ENCODE data around the gene PPARA. TPM values are rescaled to one million over a fixed set of nuclear protein-coding genes. Genes with fewer than 3 reads are reported as not detected.
"Not testable (repeated sequence)": the region's sequence is repeated elsewhere in the genome, so short reads cannot be mapped to it uniquely, and the experiment has no call there.

Gene PPARA
- total RNA-seq, 1 experiment from 2014 or later = 1.7 TPM

GRCh38 chr22:46124383-46125144 is 25.8 kb upstream of the PPARA start:
- in situ Hi-C loops (cut with HindIII; ENCODE audit: low sequenced_read_pairs) = loop anchor here (10.0 kb wide), 1 partner anchor 120 kb away; no protein-coding TSS in a partner anchor
- no peak for DNase-seq (ENCODE audit: low spot score)

DNA sequence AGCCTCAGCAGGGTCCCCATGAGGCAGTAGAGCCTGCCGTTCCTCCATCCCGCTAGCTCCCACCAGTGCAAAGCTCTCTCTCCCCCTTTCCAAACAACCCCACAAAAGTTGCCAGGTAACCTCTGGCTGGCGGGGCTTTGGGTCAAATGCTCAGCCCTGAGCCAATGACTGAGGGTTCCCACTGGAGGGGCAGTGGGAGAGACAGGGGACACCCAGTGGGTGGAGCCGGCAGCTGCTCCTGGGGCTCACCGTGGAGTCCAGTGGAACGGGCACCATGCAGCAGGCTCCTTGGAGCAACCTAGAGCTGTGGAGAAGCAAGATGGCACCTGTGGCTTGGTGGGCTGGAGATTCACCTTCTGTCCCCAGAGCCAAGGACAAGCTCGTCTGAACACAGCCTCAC is 25.0 kb upstream of the PPARA start:
- in situ Hi-C loops (cut with HindIII; ENCODE audit: low sequenced_read_pairs) = loop anchor here (10.0 kb wide), 1 partner anchor 121 kb away; no protein-coding TSS in a partner anchor

DNA sequence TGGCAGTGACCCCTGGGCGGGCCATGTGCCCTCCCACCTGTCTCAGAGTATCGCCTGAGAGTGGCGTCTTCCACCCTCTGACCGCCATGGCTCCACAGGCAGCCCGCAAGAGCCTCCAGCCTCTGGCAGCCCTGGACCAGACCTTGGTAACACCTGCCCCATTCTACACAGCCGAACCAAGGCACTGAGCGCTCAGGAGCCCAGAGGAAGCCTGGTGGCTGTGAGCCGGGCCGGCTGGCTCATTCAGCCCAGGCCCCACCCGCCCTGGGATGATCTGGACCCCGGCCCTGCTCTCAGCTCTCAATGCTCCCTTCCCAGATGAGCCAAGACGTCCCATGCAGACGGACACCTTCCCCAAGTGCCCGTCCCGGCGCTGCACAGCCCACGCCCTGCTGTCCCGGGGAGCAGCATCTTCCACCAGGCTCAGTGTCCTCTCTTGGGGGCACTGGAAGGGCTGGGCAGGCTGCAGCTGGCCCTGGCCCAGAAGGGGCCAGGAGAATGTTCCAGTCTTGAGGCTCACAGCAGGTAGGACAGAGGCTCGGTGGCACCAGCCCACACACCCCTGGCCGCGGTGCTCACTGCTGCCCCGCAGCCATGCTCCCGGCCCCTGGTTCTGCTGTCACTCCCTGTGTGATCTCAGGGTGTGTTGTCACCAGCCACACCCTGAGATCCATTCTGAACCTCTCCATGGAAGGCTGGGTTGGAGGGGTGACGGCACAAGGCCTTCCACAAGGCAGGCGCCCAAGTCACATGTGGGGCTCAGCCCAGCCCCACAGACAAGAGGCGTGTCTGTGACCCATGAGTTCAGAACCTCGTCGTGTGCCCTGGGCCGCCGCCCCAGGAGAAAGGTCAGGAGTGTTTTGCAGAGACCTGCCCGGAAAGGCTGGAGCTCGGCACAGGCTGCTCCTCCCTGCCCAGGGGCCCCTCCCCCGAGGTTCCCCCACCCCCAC is 24.2 kb upstream of the PPARA start:
- in situ Hi-C loops (cut with HindIII; ENCODE audit: low sequenced_read_pairs) = loop anchor here (10.0 kb wide), 1 partner anchor 121 kb away; no protein-coding TSS in a partner anchor
- no peak for DNase-seq (ENCODE audit: low spot score)

More for the DNA sequence above, 25.0 kb upstream of the PPARA start:
- DNase-seq (ENCODE audit: low spot score) = no peak

DNA sequence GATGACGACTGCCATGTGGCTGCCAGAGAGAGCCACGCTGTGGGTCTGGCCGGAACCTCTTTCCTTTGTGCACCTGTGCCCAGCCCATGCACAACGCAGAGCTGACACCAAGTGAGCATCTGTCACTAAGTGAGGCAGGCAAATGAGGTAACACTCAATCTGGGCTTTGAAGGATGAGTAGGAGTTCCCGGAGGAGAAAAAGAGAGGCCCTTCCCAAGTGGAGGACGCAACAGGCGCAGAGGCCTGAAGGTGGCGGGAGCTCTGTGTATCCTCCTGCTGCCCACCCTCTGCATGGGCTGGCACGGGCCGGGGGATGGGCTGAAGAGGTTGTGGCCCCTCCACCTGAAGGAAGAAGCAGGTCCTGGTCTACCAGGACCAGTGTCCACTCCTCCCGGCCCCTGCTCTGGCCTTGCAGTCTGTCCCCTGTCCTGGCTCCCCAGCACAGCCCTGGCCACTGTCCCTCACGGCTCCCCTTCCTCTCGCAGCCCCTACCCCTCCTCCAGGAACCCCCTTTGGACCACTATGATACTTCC is 23.4 kb upstream of the PPARA start:
- in situ Hi-C loops (cut with HindIII; ENCODE audit: low sequenced_read_pairs) = loop anchor here (10.0 kb wide), 1 partner anchor 122 kb away; no protein-coding TSS in a partner anchor
- DNase-seq (ENCODE audit: low spot score) = no peak

GRCh38 chr22:46127556-46127955 is 22.8 kb upstream of the PPARA start:
- in situ Hi-C loops (cut with HindIII; ENCODE audit: low sequenced_read_pairs) = loop anchor here (10.0 kb wide), 1 partner anchor 123 kb away; no protein-coding TSS in a partner anchor
- no peak for DNase-seq (ENCODE audit: low spot score)

- in situ Hi-C loops (cut with HindIII; ENCODE audit: low sequenced_read_pairs) = loop anchor here (10.0 kb wide), 1 partner anchor 124 kb away; no protein-coding TSS in a partner anchor
- no peak for DNase-seq (ENCODE audit: low spot score)
Observed at GRCh38 chr22:46128606-46129005, 21.7 kb upstream of the PPARA start.

GRCh38 chr22:46129390-46130041 is 20.8 kb upstream of the PPARA start:
- in situ Hi-C loops (cut with HindIII; ENCODE audit: low sequenced_read_pairs) = loop anchor here (10.0 kb wide), 1 partner anchor 125 kb away; no protein-coding TSS in a partner anchor
- DNase-seq (ENCODE audit: low spot score) = no peak

GRCh38 chr22:46131151-46131587 is 19.2 kb upstream of the PPARA start:
- in situ Hi-C loops (cut with HindIII; ENCODE audit: low sequenced_read_pairs) = no loop called here
- DNase-seq (ENCODE audit: low spot score) = no peak

GRCh38 chr22:46132193-46132829 is 18.0 kb upstream of the PPARA start:
- in situ Hi-C loops (cut with HindIII; ENCODE audit: low sequenced_read_pairs); DNase-seq (ENCODE audit: low spot score): not testable (repeated sequence)

DNA sequence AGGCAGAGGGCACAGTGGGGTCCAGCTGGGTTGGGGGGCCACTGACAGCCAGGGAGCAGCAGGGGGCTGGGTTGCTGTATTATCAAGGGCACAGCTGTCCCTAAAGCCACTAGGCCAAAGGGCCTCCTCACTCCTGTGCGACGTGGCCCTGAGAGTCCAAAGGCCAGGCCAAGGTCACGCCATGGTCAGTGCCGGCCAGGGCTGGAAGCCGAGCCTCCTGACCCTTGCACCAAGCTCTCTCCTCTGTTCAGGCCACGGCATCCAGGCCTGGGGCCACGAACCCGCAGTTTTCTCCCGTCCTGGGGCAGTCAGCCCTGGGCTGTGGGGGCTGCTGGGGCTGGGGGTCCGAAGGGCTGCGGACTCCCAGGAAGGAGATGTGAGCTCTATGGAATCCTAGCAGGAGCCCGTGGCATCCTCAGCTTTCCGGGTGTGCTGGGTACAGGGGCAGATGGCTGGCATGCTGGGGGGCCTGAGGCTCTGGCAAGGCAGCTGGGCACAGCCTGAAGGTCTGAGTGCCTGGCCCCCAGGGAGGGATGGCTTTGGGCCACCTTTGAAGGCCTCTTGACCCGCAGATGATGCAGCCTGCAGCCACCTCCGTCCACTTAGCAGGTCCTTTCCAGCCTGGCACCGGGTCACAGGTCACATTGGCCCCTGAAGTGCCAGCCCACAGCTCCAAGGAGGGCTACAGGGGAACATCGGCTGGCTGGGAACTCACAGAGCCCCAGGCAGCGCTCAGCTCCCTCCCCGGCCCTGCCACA is 17.3 kb upstream of the PPARA start:
- DNase-seq (ENCODE audit: low spot score) = no peak
- in situ Hi-C loops (cut with HindIII; ENCODE audit: low sequenced_read_pairs) = no loop called here

GRCh38 chr22:46133588-46133855 is 16.8 kb upstream of the PPARA start:
- in situ Hi-C loops (cut with HindIII; ENCODE audit: low sequenced_read_pairs) = no loop called here

DNA sequence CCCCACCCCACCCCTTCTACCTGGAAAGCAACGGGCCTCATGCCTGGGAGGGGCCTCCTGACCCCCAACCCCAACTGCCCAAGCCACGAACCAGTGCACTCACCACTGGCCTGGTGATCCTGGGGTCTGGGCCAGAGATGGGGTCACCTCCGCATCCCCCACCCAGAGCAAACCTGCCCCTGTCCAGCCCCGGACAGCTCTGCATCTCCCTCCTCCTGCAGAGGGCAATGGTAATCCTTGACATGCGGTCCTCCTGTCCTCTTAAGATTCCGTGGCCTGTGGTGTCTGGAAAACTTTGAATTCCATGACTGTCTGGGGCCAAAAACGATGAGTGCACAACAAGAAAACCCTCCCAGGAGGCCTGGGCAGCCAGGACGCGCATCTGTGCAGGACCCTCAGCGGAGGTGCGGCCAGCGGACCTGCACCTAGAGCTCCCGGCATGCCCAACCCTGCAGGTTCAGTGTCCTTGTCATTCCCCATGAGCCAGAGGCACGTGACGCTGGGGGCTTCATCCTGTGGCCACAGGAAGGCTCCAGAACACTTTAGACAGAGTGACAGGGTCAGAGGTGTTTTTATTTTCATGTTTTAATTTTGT is 16.1 kb upstream of the PPARA start:
- in situ Hi-C loops (cut with HindIII; ENCODE audit: low sequenced_read_pairs) = no loop called here

More at GRCh38 chr22:46133588-46133855, 16.8 kb upstream of the PPARA start:
- no peak for DNase-seq (ENCODE audit: low spot score)

DNA sequence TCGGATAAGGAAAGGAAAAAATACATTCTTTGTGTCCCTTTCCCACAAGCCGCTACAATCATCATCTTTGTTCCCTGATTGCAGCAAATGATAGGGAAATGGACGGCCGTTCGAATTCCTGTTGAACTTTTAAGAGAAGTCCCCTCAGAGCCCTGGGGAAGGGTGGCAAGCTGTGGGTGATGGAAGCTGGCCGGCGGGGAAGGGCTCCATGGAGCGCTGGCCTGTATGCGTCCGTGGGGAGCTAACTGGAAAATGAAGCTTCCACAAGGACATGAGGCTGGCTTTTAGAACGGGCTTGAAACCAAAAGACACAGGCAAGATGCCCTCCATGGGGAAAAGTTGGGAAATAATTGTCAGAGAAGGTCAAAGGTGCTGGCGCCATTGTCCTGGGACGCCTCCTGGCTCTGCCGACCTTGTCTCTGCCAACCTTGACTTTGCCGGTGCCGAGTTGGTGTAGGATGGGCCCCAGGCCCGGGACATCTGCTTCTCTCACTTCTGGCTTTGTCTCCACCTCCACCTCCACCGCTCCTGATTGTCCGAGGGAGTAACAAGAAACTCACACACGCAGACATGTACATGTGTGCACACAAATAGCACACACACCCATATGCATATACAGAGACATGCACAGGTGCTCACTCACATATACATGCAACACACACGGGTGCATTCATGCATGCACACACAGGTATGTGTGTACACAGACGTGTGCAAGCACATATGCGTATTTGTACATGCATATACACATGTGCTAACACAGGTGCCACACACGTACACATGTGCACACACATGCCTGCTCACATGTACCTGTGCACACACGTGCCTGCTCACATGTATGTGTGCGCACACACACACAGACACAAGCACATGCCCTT is 14.5 kb upstream of the PPARA start:
- in situ Hi-C loops (cut with HindIII; ENCODE audit: low sequenced_read_pairs) = no loop called here
- no peak for DNase-seq (ENCODE audit: low spot score)

More for the DNA sequence above, 16.1 kb upstream of the PPARA start:
- DNase-seq (ENCODE audit: low spot score) = no peak

- in situ Hi-C loops (cut with HindIII; ENCODE audit: low sequenced_read_pairs) = no loop called here
- DNase-seq (ENCODE audit: low spot score) = no peak
Observed at GRCh38 chr22:46136486-46137217, 13.7 kb upstream of the PPARA start.

GRCh38 chr22:46137218-46137766 is 13.0 kb upstream of the PPARA start:
- in situ Hi-C loops (cut with HindIII; ENCODE audit: low sequenced_read_pairs) = no loop called here
- no peak for DNase-seq (ENCODE audit: low spot score)
